PFSK-1 (cell line): Measurements from ENCODE around the gene CNTN5.

Experiments
- FOXP2 ChIP-seq: optimal IDR thresholded peaks from 2 replicates; pipeline ENCODE3; 2011; ENCODE audit warnings: borderline replicate concordance, control low read depth, inconsistent platforms; ENCODE audit not compliant: insufficient read depth; ENCODE audit errors: extremely low read length, extremely low read depth
- POLR2AphosphoS5 ChIP-seq: IDR thresholded peaks from 2 replicates; pipeline ENCODE4 v1.6.1; 2012; ENCODE audit warnings: low read depth, mild to moderate bottlenecking, control low read depth, low read length, moderate library complexity
- SIN3A ChIP-seq: IDR thresholded peaks from 2 replicates; pipeline ENCODE4 v1.6.1; 2012; ENCODE audit warnings: mild to moderate bottlenecking, low read length, moderate library complexity, borderline replicate concordance; ENCODE audit not compliant: insufficient read depth
- TAF1 ChIP-seq: IDR thresholded peaks from 2 replicates; pipeline ENCODE4 v1.6.1; 2012; ENCODE audit warnings: low read length, control low read depth, borderline replicate concordance; ENCODE audit not compliant: insufficient read depth
- TF ChIP-seq, protein P1 (sequence below), 2 experiments: IDR thresholded peaks; 2 replicates each; pipeline versions ENCODE4 v1.6.1 to v1.8.0; 2011 to 2012; ENCODE audit warnings: low read depth in 2 of 2, low read length in 2 of 2, control low read depth in 1 of 2, inconsistent platforms in 1 of 2, mild to moderate bottlenecking in 1 of 2, moderate library complexity in 1 of 2; ENCODE audit not compliant: insufficient read depth in 1 of 2

Gene CNTN5

DNA sequence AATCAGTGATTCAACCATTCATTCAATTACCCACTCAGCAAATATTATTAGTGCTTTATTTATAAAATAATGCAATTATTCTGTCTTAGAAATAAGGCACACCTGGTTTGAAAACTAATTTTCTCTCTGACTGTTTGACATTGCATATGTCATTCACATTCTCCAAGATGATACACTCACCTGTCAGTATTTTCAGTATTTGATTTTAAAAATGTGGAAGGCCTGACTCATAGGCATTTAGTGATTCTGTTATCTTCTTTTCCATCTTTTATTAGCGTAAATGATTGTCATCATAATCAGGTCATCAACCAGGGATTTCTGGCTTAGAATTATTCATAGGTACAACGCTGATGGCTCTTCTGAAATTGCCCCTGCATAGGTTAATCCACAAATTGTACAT, 480.9 kb downstream of the CNTN5 start:
- TF ChIP-seq TAF1, result no peak
- no peak for TF ChIP-seq FOXP2
- TF ChIP-seq SIN3A, result no peak
- no peak for TF ChIP-seq POLR2AphosphoS5
- TF ChIP-seq, protein P1, sequence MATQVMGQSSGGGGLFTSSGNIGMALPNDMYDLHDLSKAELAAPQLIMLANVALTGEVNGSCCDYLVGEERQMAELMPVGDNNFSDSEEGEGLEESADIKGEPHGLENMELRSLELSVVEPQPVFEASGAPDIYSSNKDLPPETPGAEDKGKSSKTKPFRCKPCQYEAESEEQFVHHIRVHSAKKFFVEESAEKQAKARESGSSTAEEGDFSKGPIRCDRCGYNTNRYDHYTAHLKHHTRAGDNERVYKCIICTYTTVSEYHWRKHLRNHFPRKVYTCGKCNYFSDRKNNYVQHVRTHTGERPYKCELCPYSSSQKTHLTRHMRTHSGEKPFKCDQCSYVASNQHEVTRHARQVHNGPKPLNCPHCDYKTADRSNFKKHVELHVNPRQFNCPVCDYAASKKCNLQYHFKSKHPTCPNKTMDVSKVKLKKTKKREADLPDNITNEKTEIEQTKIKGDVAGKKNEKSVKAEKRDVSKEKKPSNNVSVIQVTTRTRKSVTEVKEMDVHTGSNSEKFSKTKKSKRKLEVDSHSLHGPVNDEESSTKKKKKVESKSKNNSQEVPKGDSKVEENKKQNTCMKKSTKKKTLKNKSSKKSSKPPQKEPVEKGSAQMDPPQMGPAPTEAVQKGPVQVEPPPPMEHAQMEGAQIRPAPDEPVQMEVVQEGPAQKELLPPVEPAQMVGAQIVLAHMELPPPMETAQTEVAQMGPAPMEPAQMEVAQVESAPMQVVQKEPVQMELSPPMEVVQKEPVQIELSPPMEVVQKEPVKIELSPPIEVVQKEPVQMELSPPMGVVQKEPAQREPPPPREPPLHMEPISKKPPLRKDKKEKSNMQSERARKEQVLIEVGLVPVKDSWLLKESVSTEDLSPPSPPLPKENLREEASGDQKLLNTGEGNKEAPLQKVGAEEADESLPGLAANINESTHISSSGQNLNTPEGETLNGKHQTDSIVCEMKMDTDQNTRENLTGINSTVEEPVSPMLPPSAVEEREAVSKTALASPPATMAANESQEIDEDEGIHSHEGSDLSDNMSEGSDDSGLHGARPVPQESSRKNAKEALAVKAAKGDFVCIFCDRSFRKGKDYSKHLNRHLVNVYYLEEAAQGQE (IDR thresholded peaks at IDR 0.05; ENCODE audit: insufficient read depth in 1 of 2, low read depth in 2 of 2, low read length in 2 of 2), result no peak

GRCh38 chr11:99505316-99505715, 484.6 kb downstream of the CNTN5 start:
- TF ChIP-seq POLR2AphosphoS5, result no peak
- TF ChIP-seq, protein P1 (IDR thresholded peaks at IDR 0.05; ENCODE audit: insufficient read depth in 1 of 2, low read depth in 2 of 2, low read length in 2 of 2), result no peak
- no peak for TF ChIP-seq TAF1
- TF ChIP-seq SIN3A, result no peak
- no peak for TF ChIP-seq FOXP2

DNA sequence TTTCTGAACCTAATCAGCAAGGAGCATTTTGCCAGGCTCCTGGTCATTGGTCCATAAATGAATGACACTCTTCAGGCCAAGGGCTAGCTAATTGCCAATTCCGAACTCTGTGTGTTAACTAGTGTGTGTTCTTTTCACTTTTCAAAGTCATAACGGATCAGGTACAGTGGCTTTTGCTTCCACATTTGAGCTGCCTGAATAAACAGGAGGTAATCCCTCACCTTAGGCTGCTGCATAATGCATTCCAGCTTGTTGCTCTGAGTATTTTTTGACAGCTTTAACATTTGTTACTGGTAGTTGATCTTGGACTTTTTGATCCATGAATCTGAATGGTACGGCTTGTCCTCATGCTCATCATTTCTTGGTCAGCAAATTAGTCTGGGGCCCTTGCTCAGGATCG, 485.1 kb downstream of the CNTN5 start:
- no peak for TF ChIP-seq POLR2AphosphoS5
- TF ChIP-seq FOXP2, result no peak
- no peak for TF ChIP-seq SIN3A
- TF ChIP-seq, protein P1 (IDR thresholded peaks at IDR 0.05; ENCODE audit: insufficient read depth in 1 of 2, low read depth in 2 of 2, low read length in 2 of 2), result no peak
- no peak for TF ChIP-seq TAF1

- TF ChIP-seq POLR2AphosphoS5 (no peak), FOXP2 (no peak), SIN3A (no peak), TAF1 (no peak)
- TF ChIP-seq, protein P1 (IDR thresholded peaks at IDR 0.05; ENCODE audit: insufficient read depth in 1 of 2, low read depth in 2 of 2, low read length in 2 of 2), result no peak
Measured at GRCh38 chr11:99509863-99510262, 489.1 kb downstream of the CNTN5 start.

GRCh38 chr11:99513368-99513767, 492.6 kb downstream of the CNTN5 start:
- TF ChIP-seq, protein P1 (IDR thresholded peaks at IDR 0.05; ENCODE audit: insufficient read depth in 1 of 2, low read depth in 2 of 2, low read length in 2 of 2), result no peak
- TF ChIP-seq POLR2AphosphoS5 (no peak), FOXP2 (no peak), TAF1 (no peak), SIN3A (no peak)
